Ramos (cell line): ENCODE results near the gene CALN1.

Experiments used
- in situ Hi-C: fragments of 300-500 bp; cut with MboI; formaldehyde crosslinking; loops from one replicate; pipeline ENCODE4 v1.14.3; 2022; ENCODE audit warnings: low sequenced_read_pairs; ENCODE audit not compliant: unreplicated experiment

CALN1 gene

DNA sequence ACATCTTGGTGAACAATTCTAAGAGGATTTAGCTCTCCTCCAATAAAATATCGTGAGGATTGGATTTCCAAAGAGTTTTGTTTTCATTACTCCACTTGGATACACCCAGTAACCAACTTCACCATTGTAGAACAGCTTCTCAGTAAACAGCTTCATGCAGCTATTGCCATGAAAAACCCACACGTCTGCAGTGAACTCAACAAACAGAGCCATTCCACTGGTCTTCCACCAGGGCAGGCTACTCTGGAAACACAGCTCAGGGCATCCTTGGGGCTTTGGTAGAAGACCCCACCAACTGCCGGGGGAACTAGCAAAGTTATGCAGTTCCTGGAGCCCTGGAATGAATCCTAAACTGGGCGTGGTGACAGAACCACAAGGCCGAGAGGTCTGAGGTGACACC is 77.4 kb downstream of the CALN1 start:
- in situ Hi-C loops, result no loop called here

DNA sequence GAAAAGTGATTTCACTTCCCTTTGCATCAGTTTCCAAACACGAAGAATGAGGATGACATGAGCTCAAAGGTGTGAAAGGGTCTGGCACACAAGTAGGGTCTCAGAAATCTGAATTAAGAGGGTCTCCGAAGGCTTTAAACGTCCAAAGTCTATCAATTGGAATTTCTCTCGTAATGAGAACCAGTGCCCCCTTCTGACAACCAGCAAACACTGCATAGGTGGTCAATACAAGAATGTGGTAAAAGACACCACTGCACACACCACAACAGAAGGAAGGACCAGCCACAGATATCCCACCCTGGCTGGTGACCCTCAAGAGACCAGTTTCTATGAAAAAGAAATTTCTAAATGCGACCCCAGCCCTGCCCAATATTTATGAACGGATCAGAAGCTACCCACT is 78.1 kb downstream of the CALN1 start:
- in situ Hi-C loops, result no loop called here

DNA sequence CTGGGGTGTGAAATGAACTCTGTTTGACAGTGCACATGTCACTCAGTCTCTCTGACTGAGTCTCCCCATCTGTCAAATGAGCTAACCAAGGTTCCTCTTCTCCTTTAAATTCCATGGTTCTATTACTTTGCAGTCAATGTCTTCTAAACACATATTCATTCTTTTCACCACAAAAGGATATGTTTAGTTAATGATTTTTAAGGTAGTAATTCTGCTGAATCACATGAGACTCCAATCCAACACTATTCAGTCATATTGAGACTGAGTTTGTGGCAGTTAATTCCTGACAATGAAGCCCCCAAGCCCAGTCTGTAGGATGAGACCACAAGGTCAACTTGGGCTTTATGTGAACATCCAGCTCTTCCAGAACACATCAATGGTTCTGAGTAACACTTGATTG is 85.3 kb downstream of the CALN1 start:
- in situ Hi-C loops, result no loop called here

DNA sequence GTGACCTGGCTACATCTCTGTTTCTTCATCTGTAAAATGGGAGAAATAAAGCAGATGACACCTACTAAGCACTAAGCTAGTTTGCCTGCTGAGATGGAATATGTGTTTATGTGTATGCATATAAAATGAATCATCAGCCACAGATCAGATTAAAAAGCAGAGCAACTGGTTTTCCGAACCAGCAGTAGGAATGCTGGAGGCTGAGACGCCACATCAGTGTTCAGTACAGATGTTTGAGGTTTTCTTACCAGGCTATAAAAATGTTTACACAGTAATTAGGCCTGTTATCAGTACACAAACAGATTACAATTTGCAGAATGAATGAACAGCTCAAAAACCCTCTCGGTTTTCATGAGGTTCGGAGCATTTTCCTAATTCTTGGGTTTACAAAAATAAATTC is 85.8 kb downstream of the CALN1 start:
- in situ Hi-C loops, result no loop called here

DNA sequence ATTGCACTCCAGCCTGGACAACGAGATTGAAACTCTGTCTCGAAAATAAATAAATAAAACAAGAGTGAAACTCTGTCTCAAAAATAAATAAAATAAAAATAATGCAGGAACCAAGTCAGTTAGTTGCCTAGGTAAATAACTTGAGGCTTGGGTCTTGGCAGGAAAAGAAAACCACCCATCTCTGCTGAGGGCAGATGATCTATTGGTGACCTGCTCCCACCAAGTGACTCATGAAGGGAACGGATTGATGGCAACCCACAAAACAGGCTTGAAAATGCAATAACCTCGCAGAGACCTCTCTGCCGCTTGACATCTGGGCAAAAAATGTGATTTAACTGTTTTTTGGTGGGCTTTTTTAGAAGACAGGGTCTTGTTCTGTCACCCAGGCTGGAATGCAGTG is 86.6 kb downstream of the CALN1 start:
- in situ Hi-C loops, result no loop called here

DNA sequence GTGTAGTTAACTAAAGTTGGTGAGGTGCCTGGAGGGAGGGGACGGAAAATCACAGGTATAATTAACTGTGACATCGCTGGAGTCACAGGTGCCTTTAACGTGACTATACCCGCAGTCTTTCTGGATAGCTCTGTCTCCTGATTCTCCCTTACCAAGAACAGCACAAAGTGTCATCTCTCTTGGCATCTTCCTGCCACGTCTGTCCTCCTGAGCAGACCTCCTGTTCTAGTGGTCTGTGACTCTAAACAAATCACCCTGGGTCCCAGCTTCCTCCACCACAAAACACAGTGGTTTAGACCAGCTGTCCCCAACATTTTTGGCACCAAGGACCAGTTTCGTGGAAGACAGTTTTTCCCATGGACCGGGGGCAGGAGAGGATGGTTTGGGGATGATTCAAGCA is 90.5 kb downstream of the CALN1 start:
- in situ Hi-C loops, result no loop called here

DNA sequence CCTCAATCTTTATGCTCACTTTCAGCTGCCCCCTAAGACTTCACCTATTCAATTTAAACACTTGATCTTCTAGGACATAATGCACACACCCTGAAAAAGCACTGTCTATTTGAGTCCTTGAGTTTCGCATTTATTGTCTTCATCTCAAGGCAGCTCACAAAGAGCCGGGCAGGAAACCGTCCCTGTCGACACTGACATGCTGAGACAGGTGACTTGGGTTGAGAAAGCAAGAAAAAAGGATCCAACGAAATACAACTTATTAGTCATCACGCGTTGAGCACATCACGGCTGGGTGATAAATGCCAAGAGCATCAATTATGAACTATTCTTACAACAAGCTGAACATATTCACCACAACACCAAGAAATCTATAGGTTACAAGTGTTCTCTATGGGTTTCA is 91.1 kb downstream of the CALN1 start:
- in situ Hi-C loops, result no loop called here

DNA sequence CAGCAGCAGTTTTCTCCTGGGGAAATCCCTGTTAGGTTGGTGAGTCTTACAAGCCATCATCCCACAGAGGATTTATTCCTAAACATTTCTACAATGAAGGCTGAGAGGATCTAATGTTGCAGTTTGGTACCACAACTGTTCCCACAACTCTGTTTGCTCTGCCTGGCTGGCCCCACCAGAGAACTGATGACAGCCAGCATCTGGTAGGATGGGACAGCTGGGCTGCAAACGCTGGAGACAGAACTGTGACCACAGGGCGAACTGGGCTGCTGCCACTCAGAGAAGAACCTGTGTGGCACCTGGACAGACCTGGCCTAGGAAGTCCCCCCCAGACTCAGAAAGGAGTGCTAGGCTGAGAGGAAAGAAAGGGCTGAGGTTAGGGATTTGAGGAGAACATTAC is 94.8 kb downstream of the CALN1 start:
- in situ Hi-C loops, result no loop called here

DNA sequence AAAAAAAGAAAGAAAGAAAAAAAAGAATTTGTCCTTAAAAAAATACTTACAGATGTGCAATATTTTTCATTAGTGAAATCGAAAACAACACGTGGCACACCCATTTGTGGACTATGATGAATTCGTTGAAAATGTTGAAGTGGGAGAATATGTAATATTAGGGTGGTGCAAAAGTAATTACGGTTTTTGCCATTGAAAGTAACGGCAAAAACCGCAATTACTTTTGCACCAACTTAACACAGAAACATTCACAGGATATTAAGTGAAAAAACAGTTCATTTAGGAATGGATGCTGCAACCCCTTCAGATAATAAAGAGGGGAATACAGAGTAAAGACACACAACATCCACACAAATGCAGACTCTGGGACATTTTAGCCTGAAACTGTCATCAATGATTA is 96.0 kb downstream of the CALN1 start:
- in situ Hi-C loops, result no loop called here

DNA sequence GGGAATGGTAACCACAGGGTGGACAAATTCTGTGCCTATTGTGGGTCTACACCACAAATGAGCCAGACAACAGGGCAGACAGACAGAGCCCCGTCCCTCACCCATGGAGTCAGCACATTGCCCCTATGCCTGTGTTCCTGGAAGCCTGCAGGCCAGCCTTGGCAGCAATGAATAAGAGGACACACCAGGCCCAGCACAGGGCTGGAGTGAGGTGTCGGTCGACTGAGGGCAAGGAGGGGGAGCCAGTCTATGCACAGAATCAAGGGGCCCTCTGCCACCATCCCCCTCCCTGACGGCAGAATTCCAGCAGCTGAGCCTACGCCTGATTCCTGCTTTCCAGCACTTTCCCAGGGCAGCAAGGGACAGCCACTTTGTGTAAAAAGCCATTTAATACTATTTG is 98.2 kb downstream of the CALN1 start:
- in situ Hi-C loops, result no loop called here

DNA sequence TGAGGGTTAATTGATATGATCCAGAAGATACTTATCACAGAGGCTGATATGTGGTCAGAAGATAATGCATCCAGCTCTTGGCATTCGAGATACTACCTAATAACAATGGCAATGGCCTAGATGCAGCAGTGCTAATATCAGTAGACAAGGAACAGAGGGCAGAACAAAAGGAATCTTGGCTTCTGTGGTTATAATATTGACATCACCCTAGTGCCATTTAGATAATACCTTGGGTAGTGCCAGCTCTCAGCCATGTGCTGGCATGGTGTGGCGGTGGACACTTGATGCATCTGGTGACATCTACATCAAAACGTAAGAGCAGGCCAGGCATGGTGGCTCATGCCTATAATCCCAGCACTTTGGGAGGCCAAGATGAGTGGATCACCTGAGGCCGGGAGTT is 101.8 kb downstream of the CALN1 start:
- in situ Hi-C loops, result no loop called here

DNA sequence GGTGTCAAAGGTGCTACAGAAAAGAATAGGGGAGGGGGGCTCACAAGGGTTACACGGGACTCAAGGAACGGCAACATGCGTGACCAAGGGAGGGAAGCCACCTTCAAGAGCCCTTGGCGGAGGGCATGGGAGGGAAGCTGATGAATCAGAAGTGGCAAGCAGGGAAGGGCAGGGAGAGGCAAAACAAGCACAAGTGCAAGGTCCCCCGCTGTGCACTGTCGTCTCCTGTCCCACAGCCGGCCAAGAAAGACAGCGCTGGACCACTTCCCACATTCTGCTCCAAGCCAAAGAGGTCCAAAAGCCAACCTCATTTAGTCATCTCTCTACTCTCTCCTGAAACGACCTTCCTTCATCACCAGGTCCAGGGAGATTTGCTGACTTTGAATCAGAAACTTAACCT is 102.7 kb downstream of the CALN1 start:
- in situ Hi-C loops, result no loop called here

DNA sequence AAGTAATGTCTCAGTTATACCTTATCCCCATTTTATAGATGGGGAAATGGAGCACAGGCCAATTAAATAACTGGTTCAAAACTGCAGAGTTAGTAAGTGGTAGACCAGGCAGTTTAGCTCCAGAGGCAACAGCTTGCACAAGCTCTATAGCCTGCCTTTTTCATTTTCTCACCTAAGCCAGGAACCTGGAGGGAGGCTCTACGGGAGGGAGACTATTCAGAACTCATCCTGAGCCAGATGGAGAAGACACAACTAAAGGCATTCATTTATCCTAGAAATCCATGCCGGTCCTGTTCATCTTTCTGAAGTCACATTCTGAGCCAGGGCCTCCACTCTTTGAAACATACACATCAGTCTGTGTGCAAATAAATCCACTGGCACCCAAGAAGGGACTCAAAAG is 103.2 kb downstream of the CALN1 start:
- in situ Hi-C loops, result no loop called here

DNA sequence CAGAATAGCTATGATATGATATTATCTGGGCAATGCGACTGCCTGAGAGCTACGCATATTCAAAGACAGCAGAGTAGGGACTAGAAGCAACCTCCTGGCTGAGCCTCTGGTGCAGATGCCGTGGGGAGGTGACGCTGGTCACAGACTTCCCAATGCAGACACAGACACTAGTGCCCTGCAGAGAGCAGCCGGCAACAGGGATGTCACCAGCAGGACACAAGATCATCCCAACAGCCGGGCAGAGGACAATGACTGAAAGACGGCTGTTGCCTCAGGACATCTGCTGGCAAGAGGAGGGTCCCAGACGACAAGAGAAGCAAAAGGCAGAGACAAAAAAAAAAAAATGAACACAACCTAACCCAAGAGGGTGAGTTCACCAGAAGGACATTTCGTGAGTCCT is 104.6 kb downstream of the CALN1 start:
- in situ Hi-C loops, result no loop called here

DNA sequence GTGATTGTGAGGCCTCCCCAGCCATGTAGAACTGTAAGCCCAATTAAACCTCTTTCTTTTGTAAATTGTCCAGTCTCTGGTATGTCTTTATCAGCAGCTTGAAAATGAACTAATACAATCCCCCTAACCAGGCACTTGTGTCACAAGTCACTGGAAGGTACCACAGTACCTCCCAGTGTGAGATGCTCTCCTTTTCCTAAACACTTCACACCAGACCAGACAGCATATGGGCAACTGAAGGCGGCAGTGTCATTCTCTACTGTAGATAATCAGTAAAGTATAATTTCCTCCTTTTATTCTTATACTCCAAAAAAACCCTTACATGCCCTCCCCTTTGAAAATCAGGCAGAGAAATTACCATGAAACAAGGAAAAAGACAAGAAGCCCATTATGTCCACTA is 113.2 kb downstream of the CALN1 start:
- in situ Hi-C loops, result no loop called here

DNA sequence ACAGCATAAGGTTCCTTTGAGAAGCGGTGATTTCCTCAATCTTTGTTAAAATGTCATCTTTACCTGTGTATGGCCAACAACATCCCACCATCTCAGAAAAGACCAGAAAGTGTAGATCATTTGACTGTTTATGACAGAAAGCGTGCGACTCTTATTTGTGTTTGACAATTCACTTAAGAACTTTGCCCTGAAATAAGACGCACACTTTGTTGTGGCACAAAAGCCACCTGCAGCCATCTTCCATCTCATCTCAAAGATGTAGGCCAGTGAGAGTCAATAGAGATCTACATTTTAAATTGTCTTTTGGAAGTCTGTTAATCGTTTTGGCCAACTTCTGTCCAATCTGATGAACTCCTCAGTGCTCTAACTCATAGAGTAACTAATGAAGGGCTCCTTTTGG is 114.0 kb downstream of the CALN1 start:
- in situ Hi-C loops, result no loop called here

DNA sequence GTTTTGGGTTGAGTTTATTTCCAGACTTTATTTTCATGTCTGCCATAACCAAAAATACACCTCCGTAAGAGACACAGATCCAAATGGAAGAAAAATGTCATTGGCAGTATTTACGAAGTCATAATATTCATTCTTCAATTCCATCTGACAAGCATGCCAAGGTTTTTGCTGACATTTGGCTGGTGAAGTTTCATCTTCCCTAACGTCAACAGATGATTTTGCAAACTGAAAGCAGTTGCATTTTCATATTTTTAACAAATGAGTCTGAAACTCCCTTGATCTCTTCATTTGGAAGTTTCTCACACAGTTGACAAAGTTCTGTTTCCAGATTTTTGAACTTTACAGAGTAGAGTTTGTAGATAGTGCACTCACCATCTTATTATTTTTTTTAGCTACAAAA is 114.5 kb downstream of the CALN1 start:
- in situ Hi-C loops, result no loop called here

DNA sequence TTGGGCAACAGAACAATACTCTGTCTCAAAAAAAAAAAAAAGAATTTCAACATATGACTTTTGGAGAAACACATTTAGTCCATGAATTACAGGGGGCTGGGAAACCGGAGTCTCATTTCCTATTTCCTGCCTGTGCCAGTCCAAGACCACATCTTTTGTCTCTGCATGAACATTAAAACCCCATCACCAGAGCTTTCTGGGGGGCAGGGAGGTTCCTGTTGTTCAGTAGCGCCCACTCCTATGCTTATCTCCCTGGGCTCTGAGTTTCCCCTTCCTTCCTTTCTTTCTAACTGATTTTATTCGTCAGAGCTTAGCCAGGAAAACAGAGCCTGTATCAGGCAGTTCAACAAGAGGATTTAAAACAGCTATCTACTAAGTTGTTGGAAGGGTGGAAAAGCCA is 119.3 kb downstream of the CALN1 start:
- in situ Hi-C loops, result no loop called here

DNA sequence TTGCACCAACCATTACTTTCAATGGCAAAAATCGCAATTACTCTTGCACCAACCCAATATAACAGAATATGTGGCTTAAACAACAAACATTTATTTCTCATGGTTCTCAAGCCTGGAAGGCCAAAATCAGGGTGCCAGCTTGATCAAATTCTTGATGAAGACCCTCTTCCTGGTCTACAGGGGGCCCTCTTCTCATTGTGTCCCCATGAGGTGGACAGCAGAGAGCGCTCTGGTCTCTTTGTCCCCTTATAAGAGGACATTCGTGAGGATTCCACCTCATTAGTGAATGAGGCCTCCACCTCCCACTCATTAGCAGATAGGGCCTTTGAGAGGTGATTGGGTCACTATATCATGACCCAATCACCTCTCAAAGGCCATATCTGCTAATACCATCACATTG is 120.0 kb downstream of the CALN1 start:
- in situ Hi-C loops, result no loop called here

DNA sequence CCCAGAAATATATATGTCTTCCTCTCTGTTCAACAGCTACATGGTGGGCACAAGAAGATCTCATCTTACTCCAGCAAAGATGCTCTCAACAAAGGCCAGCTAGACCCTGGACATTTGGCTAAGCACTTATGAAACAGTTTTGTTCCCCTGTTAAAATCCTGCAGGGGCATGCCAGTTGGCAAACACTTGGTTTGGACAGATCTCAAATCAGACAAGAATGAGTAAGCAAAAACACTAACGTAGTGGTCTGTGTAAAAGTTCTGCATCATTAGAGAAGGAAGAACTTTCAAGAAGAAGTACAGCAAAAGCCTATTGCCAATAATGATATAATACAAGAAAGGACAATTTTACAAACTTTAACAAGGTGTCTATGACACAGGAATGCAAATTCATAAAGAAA is 125.6 kb downstream of the CALN1 start:
- in situ Hi-C loops, result no loop called here

DNA sequence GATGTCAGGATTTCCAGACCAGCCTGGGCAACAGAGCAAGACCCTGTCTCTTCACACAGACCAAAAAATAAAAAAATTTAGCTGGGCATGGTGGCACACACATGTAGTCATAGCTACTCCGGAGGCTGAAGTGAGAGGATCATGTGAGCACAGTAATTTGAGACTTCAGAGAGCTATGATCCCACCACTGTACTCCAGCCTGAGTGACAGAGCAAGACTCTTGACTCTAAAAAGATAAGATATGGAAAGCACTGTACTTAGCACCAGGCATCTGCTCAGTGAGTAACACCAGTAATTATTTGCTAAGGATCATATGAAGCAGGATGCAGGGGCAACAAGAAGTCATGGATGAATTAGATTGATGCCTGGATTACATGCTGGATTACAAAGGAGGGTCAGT is 128.8 kb downstream of the CALN1 start:
- in situ Hi-C loops, result no loop called here

DNA sequence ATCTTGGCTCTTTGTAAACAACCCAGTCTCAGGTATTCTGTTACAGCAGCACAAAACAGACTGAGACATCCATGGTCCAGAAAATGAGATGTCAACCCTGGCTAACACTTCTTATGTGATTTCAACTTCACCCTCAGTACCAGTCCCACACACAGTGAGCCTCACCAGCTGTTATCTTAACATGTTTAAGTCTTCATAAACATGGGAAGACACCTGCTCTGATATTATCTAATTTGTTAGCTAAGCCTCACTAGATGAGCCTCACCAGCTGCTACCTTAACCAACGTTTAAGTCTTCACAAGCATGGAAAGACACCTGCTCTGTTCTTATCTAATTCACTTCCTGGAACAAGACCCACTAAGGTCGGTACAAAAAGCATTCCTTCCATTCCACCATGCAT is 130.8 kb downstream of the CALN1 start:
- in situ Hi-C loops, result no loop called here

DNA sequence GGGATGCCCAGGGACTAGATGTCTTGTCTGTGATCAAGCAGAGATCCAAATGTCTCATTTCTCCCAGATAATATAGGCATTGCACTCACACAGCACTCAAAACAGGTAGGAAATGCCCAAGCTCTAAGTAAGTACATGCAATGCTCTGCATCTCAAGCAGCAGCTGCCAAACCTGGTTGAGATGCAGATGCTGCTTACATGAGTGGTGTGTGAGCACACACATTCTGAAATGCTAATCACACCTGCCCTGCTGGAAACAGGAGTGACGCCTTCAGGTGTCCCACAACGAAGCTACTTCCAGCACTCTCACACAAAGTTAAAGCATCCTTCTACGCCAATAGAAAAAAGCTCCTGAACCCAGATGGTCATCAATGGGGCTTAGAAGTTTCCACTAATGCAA is 132.9 kb downstream of the CALN1 start:
- in situ Hi-C loops, result no loop called here
